Effector CD4-positive, alpha-beta T cell (primary cell): ENCODE measurements around the gene CEP68.
"Not testable (repeated sequence)": the region's sequence is repeated elsewhere in the genome, so short reads cannot be mapped to it uniquely, and the experiment has no call there.

Source experiments
- DNase-seq: peaks from one replicate; pipeline ENCODE4 v3.0.0-alpha.2; 2020
- total RNA-seq: gene quantifications from one replicate; lab custom pipeline; 2026; lab: John Stamatoyannopoulos, UW

The CEP68 gene
- 92.5 reads per million, percentile 81 among the genes with 10 or more reads in this experiment for total RNA-seq

GRCh38 chr2:65056215-65057053 is at the start of gene CEP68:
Gene CEP68 (plus strand): TSS chr2:65056416. CDS start chr2:65069445, 13,029 bp downstream.
- peak; percentile 95 for DNase-seq

- DNase-seq: no peak
Observed at GRCh38 chr2:65013776-65014175, 42.4 kb upstream of the CEP68 start.

DNA sequence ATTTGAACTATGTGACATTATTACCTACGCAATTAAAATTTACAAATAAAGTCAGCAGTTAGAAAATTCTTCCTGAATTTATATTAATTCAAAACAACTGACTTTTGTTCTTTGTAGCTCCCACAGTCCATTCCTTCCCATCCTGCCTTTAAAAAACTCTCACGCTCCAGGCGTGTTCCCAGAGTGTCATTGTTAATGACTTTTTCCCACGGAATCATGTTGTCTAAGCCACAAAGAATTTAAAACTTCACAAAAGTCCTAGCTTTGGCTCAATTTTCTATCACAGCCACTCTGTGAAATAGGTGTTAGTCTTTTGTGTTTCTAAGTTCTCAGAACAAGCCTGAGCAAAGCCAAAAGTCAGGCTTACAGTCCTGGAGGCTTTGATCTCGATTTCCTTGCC is 40.5 kb upstream of the CEP68 start:
- DNase-seq: no peak

DNA sequence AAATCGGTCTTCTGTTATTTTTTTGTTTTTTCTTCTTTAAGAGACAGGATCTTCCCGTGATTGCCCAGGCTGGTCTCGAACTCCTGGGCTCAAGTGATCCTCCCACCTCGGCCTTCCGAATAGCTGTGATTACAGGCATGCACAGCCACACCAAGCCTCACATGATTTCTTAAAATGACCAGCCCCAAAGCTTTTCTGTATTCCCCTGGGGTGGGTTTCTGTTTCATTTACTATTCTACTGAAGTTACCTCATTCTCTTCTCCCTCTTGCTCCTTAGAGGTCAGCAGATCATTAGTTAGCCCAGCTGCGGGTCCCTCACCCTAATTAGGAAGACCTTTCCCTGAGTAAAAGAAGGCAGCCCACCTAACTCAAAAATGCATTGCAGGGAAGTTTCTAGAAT is 39.4 kb upstream of the CEP68 start:
- DNase-seq: no peak

GRCh38 chr2:65017335-65017734 is 38.9 kb upstream of the CEP68 start:
- DNase-seq: no peak

- no peak for DNase-seq
Observed at GRCh38 chr2:65018141-65018582, 38.1 kb upstream of the CEP68 start.

GRCh38 chr2:65019010-65019409 is 37.2 kb upstream of the CEP68 start:
- no peak for DNase-seq

DNA sequence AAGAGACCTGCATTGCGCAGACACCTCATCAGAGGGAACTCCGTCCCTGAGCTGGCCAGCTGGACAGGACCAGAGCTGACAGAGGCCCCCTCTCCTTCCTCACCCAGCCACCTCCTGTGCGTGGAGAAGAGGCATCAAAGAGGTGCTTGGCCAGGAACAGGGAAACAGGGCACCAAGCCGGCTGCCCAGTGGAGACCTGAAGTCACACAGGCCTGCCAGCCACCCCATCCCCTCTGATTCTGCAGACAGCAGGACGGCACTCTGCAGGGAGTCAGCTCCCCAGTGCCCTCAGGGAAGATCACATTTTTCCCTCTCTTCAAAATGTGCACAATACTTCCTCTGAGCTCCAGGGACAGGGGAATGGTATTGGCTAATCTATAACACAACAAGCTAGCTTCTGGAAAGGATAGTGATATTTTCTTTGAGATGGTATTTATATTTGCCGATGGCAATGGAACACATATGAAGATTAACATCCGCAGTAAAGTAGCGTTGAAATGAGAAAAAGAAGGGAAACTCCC is 36.5 kb upstream of the CEP68 start:
- DNase-seq: no peak

- not testable (repeated sequence) for DNase-seq
Observed at GRCh38 chr2:65020251-65020650, 36.0 kb upstream of the CEP68 start.

DNA sequence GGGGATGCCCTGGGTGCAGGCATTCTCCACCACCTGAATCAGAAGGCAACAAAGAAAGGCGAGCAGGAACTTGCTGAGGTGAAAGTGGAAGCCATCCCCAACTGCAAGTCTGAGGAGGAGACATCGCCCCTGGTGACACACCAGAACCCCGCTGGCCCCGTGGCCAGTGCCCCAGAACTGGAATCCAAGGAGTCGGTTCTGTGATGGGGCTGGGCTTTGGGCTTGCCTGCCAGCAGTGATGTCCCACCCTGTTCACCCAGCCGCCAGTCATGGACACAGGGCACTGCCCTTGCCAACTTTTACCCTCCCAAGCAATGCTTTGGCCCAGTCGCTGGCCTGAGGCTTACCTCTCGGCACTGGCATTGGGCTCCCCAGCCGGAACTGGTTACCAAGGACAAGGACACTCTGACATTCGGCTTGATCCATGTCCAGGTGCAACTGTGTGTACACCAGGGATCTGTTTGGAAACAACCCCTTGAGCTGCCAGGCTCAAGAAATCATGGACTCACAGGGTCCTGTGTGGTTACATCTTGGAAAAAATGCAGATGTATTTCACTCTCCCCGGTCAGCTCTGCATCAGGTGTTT is 35.2 kb upstream of the CEP68 start:
- DNase-seq: no peak

DNA sequence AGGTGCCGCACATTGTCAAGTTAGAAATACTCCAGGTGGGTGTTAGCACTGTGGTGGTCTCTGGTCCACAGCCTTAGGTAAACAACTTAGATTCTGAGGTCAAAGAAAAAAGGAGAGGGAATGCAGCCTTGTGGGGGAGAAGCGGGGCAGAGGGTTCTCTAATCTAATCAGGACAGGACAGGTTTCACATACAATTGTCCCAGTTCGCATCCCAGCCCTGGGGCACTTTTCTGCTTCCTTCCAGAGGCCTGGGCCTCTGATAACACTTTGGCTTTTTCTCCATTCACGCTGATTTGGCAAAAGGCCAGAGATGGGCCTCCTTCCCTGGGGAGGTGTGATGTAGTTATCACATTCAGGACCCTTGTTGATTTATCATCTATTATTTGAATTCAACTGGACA is 34.5 kb upstream of the CEP68 start:
- no peak for DNase-seq

DNA sequence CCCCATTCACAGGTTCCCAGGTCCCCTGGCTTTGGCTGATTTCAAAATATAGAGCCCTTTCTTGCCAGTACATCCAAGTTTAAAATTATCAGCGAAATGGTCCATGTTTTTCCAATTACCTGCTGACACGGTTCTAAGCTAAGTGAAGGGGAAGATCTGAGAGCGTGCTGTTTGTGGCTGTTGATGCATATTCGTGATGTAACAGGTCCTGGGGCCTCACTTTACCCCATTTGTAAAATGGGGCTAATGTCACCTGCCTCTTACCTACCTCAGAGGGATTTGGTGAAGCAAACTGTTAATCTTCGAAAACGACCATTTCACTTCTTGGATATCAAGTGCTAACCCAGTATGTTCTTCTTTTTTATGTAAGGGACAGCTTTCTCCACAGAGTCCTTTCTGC is 34.0 kb upstream of the CEP68 start:
- no peak for DNase-seq

DNA sequence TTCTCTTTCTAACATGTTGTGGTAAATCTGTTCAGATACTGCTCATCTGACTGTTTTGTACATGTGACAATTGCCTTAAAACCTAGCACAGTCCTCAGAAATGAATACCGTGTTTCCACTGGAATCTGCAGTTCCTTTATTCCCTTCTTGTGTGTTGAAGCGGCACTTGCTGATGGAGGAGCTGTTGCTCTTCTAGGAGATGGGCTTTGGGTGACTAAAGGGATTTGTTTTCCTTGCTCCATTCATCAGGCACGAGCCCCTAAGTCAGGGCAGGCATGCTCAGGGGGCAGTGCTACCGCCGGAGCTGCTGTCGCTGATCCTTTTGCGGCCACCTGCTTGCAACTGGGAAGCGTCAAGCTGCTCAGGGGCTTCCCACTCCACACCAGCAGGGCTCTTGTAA is 32.5 kb upstream of the CEP68 start:
- DNase-seq: no peak

GRCh38 chr2:65024149-65024829 is 31.9 kb upstream of the CEP68 start:
- no peak for DNase-seq

DNA sequence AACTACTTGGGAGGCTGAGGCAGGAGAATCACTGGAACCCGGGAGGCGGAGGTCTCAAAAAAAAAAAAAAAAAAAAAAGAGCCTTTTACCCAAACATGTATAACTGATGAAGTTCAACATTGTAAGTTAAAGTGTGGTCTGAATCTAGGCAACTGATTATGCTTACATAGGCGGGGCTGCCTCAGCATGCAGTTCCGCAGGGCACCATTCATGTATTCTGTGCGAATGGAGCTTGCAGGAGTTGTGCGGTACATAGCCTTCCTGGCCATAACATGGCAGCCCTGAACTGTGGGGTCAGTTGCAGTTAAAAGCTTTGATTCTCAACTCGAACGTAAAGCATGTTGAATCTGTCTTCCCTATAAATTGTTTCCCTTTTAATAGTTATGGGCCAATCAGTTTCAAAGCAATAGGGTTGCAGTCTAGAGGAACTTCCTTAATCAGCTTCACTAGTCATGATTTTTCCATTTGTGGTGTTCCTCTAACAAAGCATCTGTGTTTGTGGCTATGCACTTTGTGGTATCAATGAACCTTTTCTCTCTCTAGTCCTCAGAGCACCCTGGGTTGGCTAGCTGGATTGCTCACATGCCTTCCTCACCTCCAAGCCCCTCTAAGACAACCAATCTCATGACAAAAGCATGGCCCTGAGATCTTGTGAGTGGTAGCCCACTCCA is 30.6 kb upstream of the CEP68 start:
- no peak for DNase-seq

DNA sequence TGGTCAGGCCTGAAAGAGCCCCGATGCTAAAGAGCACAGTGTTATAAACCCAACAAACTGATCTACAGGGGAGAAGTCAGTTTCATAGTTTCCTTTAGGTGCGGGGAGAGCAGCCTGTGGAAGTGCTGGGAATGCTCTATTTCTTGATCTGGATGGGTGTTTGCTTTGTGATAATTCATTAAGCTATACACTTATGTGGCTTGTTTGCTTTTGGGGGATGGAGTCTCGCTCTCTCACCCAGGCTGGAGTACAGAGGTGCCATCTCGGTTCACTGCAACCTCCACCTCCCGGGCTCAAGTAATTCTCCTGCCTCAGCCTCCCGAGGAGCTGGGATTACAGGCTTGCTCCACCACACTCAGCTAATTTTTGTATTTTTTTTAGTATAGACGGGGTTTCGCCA is 30.1 kb upstream of the CEP68 start:
- no peak for DNase-seq

DNA sequence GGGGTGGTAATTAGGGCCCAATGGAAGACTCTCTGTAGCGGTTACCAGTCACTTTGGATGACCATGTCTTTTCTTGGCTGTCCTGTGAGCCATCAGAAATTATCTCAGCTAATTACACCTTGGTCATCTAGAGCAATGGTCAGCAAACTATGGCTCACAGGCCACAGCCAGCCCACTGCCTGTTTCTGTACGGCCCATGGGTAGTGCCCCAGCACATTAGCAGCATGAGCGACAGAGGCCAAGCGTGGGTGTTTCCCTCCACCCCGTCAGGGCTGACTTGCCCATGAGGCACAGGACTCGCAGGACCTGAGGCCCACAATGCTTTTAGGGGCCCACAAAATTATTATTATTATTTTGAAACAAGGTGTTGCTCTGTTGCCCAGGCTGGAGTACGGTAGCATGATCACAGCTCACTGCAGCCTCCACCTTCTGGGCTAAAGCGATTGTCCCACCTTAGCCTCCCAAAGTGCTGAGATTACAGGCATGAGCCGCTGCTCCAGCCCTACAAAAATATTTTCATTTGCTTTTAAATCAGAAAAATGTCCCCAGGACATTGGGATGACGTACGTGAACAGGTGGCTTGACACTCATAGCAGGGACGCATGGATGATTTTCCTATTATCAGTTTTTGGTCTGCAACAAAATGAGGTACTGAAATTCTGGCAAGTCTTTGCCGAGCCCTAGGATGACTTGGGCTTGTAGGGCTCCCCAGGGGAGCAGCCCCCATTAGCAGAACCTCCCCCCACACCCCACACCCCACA is 29.3 kb upstream of the CEP68 start:
- no peak for DNase-seq

- no peak for DNase-seq
Observed at GRCh38 chr2:65027616-65028244, 28.5 kb upstream of the CEP68 start.

- no peak for DNase-seq
Observed at GRCh38 chr2:65030476-65031332, 25.5 kb upstream of the CEP68 start.

- DNase-seq: no peak
Observed at GRCh38 chr2:65031341-65032018, 24.7 kb upstream of the CEP68 start.
